ENCODE results near the gene PTGDR2.

DNA sequence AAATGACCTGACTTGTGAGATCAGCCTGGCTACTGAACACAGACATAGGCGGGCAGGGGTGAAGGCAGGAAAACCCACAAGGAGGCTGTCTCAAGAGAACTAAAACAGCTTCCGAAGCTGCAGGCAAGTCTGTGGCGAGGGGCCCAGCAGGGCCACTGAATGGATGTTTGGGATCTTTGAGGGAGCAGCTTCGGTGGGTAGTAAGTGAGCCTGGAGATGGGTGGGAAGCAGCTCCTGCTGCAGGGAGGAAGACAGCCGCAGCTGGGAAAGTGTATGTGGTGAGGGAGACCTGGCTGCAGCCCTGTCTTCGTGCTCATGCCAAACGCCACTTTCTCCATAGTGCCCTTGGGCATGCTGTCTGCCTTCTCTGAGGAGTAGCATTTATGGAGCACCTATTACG, 10.4 kb downstream of the PTGDR2 start:
- TF ChIP-seq TAF1 (IDR thresholded peaks at IDR 0.05; ENCODE audit: low read depth): no peak
- no peak for TF ChIP-seq CREB1 (IDR thresholded peaks at IDR 0.05; ENCODE audit: low read depth)
- TF ChIP-seq YY1 (IDR thresholded peaks at IDR 0.05; ENCODE audit: low read depth): no peak
- no peak for TF ChIP-seq EGR1 (IDR thresholded peaks at IDR 0.05)
- TF ChIP-seq RAD21 (IDR thresholded peaks at IDR 0.05; ENCODE audit: low read depth): no peak
- TF ChIP-seq CEBPB (IDR thresholded peaks at IDR 0.05): no peak
- TF ChIP-seq EP300 (IDR thresholded peaks at IDR 0.05; ENCODE audit: borderline replicate concordance): no peak
- TF ChIP-seq TEAD4 (IDR thresholded peaks at IDR 0.05): no peak
- TF ChIP-seq FOXM1 (IDR thresholded peaks at IDR 0.05; ENCODE audit: borderline replicate concordance, low read depth): no peak
- TF ChIP-seq, protein P1, sequence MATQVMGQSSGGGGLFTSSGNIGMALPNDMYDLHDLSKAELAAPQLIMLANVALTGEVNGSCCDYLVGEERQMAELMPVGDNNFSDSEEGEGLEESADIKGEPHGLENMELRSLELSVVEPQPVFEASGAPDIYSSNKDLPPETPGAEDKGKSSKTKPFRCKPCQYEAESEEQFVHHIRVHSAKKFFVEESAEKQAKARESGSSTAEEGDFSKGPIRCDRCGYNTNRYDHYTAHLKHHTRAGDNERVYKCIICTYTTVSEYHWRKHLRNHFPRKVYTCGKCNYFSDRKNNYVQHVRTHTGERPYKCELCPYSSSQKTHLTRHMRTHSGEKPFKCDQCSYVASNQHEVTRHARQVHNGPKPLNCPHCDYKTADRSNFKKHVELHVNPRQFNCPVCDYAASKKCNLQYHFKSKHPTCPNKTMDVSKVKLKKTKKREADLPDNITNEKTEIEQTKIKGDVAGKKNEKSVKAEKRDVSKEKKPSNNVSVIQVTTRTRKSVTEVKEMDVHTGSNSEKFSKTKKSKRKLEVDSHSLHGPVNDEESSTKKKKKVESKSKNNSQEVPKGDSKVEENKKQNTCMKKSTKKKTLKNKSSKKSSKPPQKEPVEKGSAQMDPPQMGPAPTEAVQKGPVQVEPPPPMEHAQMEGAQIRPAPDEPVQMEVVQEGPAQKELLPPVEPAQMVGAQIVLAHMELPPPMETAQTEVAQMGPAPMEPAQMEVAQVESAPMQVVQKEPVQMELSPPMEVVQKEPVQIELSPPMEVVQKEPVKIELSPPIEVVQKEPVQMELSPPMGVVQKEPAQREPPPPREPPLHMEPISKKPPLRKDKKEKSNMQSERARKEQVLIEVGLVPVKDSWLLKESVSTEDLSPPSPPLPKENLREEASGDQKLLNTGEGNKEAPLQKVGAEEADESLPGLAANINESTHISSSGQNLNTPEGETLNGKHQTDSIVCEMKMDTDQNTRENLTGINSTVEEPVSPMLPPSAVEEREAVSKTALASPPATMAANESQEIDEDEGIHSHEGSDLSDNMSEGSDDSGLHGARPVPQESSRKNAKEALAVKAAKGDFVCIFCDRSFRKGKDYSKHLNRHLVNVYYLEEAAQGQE (IDR thresholded peaks at IDR 0.05; ENCODE audit: low read depth): no peak
- TF ChIP-seq, protein P2, sequence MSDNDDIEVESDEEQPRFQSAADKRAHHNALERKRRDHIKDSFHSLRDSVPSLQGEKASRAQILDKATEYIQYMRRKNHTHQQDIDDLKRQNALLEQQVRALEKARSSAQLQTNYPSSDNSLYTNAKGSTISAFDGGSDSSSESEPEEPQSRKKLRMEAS (IDR thresholded peaks at IDR 0.05): no peak
